Astrocyte (in vitro differentiated cells and primary cell): ENCODE measurements around the gene HNRNPK. TPM values are rescaled to one million over a fixed set of nuclear protein-coding genes. Genes with fewer than 3 reads are reported as not detected.
"Not testable (repeated sequence)": the region's sequence is repeated elsewhere in the genome, so short reads cannot be mapped to it uniquely, and the experiment has no call there.

Experiments used
- DNase-seq: peaks from one replicate; pipeline ENCODE4 v3.0.0-alpha.2; 2010; ENCODE audit warnings: low read depth
- FAIRE-seq: peaks from 2 replicates; lab custom pipeline; 2011; peaks lifted over from hg19 to GRCh38; lab: Jason Lieb, UNC
- H2AFZ ChIP-seq: 2 replicates; pipeline ENCODE4 v1.6.0; 2012; ENCODE audit warnings: low read depth, low read length, inconsistent platforms
- H3K27ac ChIP-seq: 2 replicates; pipeline ENCODE4 v1.5.1; 2011; ENCODE audit warnings: low read depth, low read length, inconsistent platforms
- H3K27me3 ChIP-seq: 2 replicates; pipeline ENCODE4 v1.6.0; 2011; ENCODE audit warnings: low read length, inconsistent platforms; ENCODE audit not compliant: insufficient read depth
- H3K36me3 ChIP-seq: 2 replicates; pipeline ENCODE4 v1.5.1; 2011; ENCODE audit warnings: low read length, inconsistent platforms; ENCODE audit not compliant: insufficient read depth
- H3K4me1 ChIP-seq: 2 replicates; pipeline ENCODE4 v1.5.1; 2011; ENCODE audit warnings: low read length, inconsistent platforms; ENCODE audit not compliant: insufficient read depth
- H3K4me2 ChIP-seq: 2 replicates; pipeline ENCODE4 v1.6.0; 2012; ENCODE audit warnings: low read length, inconsistent platforms
- H3K4me3 ChIP-seq: 2 replicates; pipeline ENCODE4 v1.5.1; 2011; ENCODE audit warnings: low read depth, mild to moderate bottlenecking, low read length, inconsistent platforms; ENCODE audit not compliant: insufficient read depth
- H3K79me2 ChIP-seq: 2 replicates; pipeline ENCODE4 v1.6.0; 2012; ENCODE audit warnings: mild to moderate bottlenecking, low read length, inconsistent platforms; ENCODE audit not compliant: insufficient read depth
- H3K9ac ChIP-seq: 2 replicates; pipeline ENCODE4 v1.6.0; 2012; ENCODE audit warnings: mild to moderate bottlenecking, low read length, inconsistent platforms
- H3K9me3 ChIP-seq: 2 replicates; pipeline ENCODE4 v1.5.1; 2012; ENCODE audit warnings: low read depth, mild to moderate bottlenecking, low read length, inconsistent platforms; ENCODE audit not compliant: insufficient read depth
- H4K20me1 ChIP-seq: 2 replicates; pipeline ENCODE4 v1.6.0; 2012; ENCODE audit warnings: low read length, inconsistent platforms; ENCODE audit not compliant: insufficient read depth
- H3K27ac Mint-ChIP-seq: one replicate; pipeline ENCODE4 v1.8.0; 2021; ENCODE audit warnings: mild to moderate bottlenecking, mixed read lengths; ENCODE audit not compliant: unreplicated experiment
- H3K27me3 Mint-ChIP-seq: one replicate; pipeline ENCODE4 v1.8.0; 2021; ENCODE audit warnings: low read depth, mixed read lengths; ENCODE audit not compliant: unreplicated experiment
- H3K36me3 Mint-ChIP-seq: one replicate; pipeline ENCODE4 v1.8.0; 2021; ENCODE audit warnings: low read depth, mixed read lengths; ENCODE audit not compliant: unreplicated experiment
- H3K4me1 Mint-ChIP-seq: one replicate; pipeline ENCODE4 v1.8.0; 2021; ENCODE audit warnings: low read depth, mixed read lengths; ENCODE audit not compliant: unreplicated experiment
- H3K4me3 Mint-ChIP-seq: one replicate; pipeline ENCODE4 v1.8.0; 2021; ENCODE audit warnings: mild to moderate bottlenecking, moderate library complexity, mixed read lengths; ENCODE audit not compliant: unreplicated experiment
- H3K9me3 Mint-ChIP-seq: one replicate; pipeline ENCODE4 v1.8.0; 2021; ENCODE audit warnings: mild to moderate bottlenecking, mixed read lengths; ENCODE audit not compliant: unreplicated experiment
- EZH2 ChIP-seq: IDR thresholded peaks from 2 replicates; pipeline ENCODE4 v1.6.1; 2012; ENCODE audit warnings: mild to moderate bottlenecking, low read length, inconsistent platforms; ENCODE audit not compliant: insufficient read depth
- total RNA-seq: library from RNA; stranded (reverse); gene quantifications from 2 replicates; pipeline ENCODE4 v1.2.1, GENCODE V29; 2021
- TF ChIP-seq, protein P1 (sequence below): IDR thresholded peaks from 2 replicates; pipeline ENCODE4 v1.5.1; 2011; ENCODE audit warnings: low read depth, mild to moderate bottlenecking, inconsistent platforms, low read length, moderate library complexity; ENCODE audit not compliant: insufficient read depth

The HNRNPK gene
- total RNA-seq, 1 donor from 2014 or later = 511 TPM

DNA sequence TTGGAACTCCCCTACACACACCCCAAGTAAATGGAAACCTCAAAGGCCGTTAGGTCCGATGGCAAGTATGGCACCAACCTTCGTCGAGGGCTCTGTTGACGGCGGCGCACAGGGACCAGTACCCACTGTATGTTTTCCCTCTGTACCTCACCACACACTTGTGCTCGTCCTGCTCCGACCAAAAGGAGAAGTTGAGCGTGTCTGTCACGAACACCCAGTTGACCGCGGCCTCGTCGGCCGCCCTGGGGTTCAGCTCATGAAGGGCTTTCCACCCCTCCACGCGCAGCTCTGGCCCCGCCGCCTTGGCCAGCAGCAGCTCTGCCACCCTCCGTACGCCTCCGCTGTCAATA lies 24.0 kb downstream of the HNRNPK start:
- peak overlapping the region; percentile 97 for H2AFZ ChIP-seq
- H3K9me3 Mint-ChIP-seq = peaks cover 2% of the 10 kb centered on the region
- no peaks in the 10 kb centered on the region for H3K36me3 ChIP-seq
- peak overlapping the region; percentile 64 for H3K27ac ChIP-seq
- no peaks in the 10 kb centered on the region for H3K79me2 ChIP-seq
- peak overlapping the region; percentile 75 for H3K4me3 ChIP-seq
- TF ChIP-seq, protein P1, sequence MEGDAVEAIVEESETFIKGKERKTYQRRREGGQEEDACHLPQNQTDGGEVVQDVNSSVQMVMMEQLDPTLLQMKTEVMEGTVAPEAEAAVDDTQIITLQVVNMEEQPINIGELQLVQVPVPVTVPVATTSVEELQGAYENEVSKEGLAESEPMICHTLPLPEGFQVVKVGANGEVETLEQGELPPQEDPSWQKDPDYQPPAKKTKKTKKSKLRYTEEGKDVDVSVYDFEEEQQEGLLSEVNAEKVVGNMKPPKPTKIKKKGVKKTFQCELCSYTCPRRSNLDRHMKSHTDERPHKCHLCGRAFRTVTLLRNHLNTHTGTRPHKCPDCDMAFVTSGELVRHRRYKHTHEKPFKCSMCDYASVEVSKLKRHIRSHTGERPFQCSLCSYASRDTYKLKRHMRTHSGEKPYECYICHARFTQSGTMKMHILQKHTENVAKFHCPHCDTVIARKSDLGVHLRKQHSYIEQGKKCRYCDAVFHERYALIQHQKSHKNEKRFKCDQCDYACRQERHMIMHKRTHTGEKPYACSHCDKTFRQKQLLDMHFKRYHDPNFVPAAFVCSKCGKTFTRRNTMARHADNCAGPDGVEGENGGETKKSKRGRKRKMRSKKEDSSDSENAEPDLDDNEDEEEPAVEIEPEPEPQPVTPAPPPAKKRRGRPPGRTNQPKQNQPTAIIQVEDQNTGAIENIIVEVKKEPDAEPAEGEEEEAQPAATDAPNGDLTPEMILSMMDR = no peak
- no peak for TF ChIP-seq EZH2
- peak overlapping the region; percentile 77 for H3K4me3 Mint-ChIP-seq
- peak overlapping the region; percentile 83 for H3K9ac ChIP-seq
- H3K4me2 ChIP-seq = peak overlapping the region; percentile 92
- H3K4me1 Mint-ChIP-seq = peaks cover 1% of the 10 kb centered on the region
- H3K27me3 ChIP-seq = no peaks in the 10 kb centered on the region
- H3K27me3 Mint-ChIP-seq = peaks cover 2% of the 10 kb centered on the region
- FAIRE-seq = no peak
- DNase-seq = no peak
- H3K4me1 ChIP-seq = peaks cover 16% of the 10 kb centered on the region
- H3K36me3 Mint-ChIP-seq = peaks cover 2% of the 10 kb centered on the region
- no peak overlapping the region for H3K27ac Mint-ChIP-seq
- no peaks in the 10 kb centered on the region for H4K20me1 ChIP-seq
- no peaks in the 10 kb centered on the region for H3K9me3 ChIP-seq

DNA sequence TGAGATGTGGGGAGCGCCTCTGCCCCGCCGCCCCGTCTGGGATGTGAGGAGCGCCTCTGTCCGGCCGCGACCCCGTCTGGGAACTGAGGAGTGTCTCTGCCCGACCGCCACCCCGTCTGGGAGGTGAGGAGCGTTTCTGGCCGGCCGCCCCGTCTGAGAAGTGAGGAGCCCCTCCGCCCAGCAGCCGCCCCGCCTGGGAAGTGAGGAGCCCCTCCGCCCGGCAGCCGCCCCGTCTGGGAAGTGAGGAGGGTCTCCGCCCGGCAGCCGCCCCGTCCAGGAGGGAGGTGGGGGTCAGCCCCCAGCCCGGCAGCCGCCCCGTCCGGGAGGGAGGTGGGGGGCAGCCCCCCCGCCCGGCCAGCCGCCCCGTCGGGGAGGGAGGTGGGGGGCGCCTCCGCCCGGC lies 31.9 kb downstream of the HNRNPK start:
- H3K4me3 Mint-ChIP-seq, H3K4me2 ChIP-seq, H3K9ac ChIP-seq, H3K27ac ChIP-seq, H2AFZ ChIP-seq, H3K4me3 ChIP-seq, FAIRE-seq, H3K4me1 Mint-ChIP-seq, H3K9me3 ChIP-seq, H4K20me1 ChIP-seq, H3K36me3 Mint-ChIP-seq, H3K27ac Mint-ChIP-seq, DNase-seq, H3K79me2 ChIP-seq, H3K27me3 Mint-ChIP-seq, H3K9me3 Mint-ChIP-seq, H3K4me1 ChIP-seq, H3K36me3 ChIP-seq, H3K27me3 ChIP-seq: not testable (repeated sequence)

DNA sequence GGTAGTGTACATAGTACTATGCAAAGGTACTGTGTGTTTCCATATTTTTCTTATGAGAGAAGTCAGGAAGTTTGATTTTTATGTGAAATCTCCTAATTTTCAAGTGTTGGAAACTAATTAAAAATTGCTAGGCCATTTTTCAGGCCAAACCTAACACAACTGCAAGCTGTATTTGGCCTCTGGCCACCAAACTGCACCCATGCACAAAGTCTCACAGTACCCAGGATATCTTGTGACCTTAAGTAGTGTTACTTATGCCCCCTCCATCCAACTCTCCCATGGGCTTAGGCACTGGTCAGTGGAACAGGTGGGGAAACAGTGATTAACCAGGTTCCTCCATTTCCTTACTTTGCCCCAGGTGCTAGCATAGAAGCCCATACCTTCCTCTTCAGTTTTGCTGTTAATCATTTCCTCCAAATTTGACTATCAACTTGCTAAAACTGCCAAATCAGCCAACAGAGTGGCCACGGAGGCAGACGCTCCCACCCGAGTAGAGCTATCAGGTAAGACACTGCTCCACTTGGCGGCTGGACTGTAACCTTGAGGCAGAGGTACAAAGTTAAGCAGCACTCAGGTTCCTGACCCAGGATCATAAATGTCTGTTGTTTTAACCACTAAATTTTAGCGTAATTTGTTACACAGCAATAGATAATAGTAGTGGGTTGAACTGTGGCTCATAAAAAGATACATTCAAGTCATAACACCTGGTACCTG lies 39.3 kb downstream of the HNRNPK start:
- Histone ChIP-seq H3K79me2 (no peaks in the 10 kb centered on the region), H2AFZ (no peak overlapping the region), H3K27ac (no peak overlapping the region), H4K20me1 (no peaks in the 10 kb centered on the region), H3K4me3 (no peak overlapping the region), H3K9ac (no peak overlapping the region), H3K27me3 (no peaks in the 10 kb centered on the region), H3K4me1 (peaks cover 2% of the 10 kb centered on the region), H3K36me3 (no peaks in the 10 kb centered on the region), H3K9me3 (no peaks in the 10 kb centered on the region), H3K4me2 (no peak overlapping the region)
- Mint-ChIP-seq H3K4me3 (no peak overlapping the region), H3K36me3 (no peaks in the 10 kb centered on the region), H3K4me1 (no peaks in the 10 kb centered on the region), H3K9me3 (no peaks in the 10 kb centered on the region), H3K27me3 (no peaks in the 10 kb centered on the region), H3K27ac (no peak overlapping the region)
- no peak for FAIRE-seq
- DNase-seq = no peak
- TF ChIP-seq, protein P1 = no peak
- TF ChIP-seq EZH2 = no peak
